Parathyroid adenoma (tissue), 2 donors: ENCODE results near the gene DSCAM.

Experiments used
- H2AFZ ChIP-seq: fragments of 300-600 bp; sonication (generic); one replicate; pipeline ENCODE4 v1.7.0; 2017; ENCODE audit warnings: antibody characterized with exemption, mild to moderate bottlenecking
- H3K27ac ChIP-seq: fragments of 300-600 bp; sonication (generic); one replicate; pipeline ENCODE4 v1.7.0; 2017
- H3K27me3 ChIP-seq: fragments of 300-600 bp; sonication (generic); one replicate; pipeline ENCODE4 v1.7.0; 2017; ENCODE audit warnings: low read length; ENCODE audit not compliant: control insufficient read depth, insufficient read depth
- H3K36me3 ChIP-seq: fragments of 300-600 bp; sonication (generic); one replicate; pipeline ENCODE4 v1.7.0; 2017; ENCODE audit warnings: low read length; ENCODE audit not compliant: control insufficient read depth, insufficient read depth
- H3K4me1 ChIP-seq: fragments of 300-600 bp; sonication (generic); one replicate; pipeline ENCODE4 v1.7.0; 2017; ENCODE audit warnings: control low read depth
- H3K4me2 ChIP-seq: fragments of 300-600 bp; sonication (generic); one replicate; pipeline ENCODE4 v1.7.0; 2017; ENCODE audit warnings: low read length
- H3K4me3 ChIP-seq: fragments of 300-600 bp; sonication (generic); one replicate; pipeline ENCODE4 v1.7.0; 2017; ENCODE audit warnings: low read depth, low read length
- H3K79me2 ChIP-seq: fragments of 300-600 bp; sonication (generic); one replicate; pipeline ENCODE4 v1.7.0; 2017; ENCODE audit warnings: control low read depth
- H3K9ac ChIP-seq: fragments of 300-600 bp; sonication (generic); one replicate; pipeline ENCODE4 v1.7.0; 2017; ENCODE audit warnings: mild to moderate bottlenecking
- H3K9me3 ChIP-seq: fragments of 300-600 bp; sonication (generic); one replicate; pipeline ENCODE4 v1.7.0; 2017; ENCODE audit warnings: low read length; ENCODE audit not compliant: control insufficient read depth
- TF ChIP-seq, protein P1 (sequence below): fragments of 300-600 bp; sonication (generic); IDR thresholded peaks from one replicate; pipeline ENCODE4 v1.7.0; 2017; ENCODE audit warnings: antibody characterized with exemption, mild to moderate bottlenecking
- donor health status: primary hyperparathyroidism.

Gene DSCAM

DNA sequence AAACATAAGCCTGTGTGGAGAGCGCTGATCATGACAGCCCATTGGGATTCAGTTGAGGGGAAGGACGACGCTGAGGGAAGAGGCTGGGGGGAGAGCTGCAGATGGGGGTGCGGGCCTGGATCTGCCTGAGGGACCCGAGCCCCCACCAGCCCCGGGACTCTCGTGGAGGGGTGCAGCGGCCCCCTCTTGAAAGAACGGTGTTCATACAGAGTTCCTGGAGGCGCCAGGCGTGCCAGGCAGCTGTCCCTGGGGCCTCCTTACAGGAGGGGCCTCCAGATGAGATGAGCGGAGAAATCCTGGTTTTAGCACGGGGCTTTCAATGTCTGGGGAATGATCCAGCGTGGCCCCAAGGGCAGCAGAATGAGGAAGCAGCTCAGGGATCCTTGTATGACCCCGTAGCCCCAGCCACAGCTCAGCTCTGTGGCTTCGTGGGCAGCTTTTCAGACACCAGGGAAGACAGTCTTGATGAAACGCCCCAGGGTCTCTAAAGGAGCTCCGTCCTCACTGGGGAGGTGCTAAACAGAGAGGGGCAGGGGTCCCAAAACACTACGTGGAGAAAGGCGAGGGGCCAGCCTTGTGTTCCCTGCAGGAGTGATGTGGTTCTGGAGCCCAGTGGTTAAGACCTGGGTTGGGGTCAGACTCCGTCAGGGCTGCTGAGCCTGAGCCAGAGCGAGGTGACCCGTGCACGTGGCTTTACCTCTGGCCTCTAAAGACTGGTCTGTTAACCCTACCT is 7.2 kb upstream of the DSCAM start:
- Histone ChIP-seq H3K4me1 (no peaks in the 10 kb centered on the region), H3K4me2 (no peak overlapping the region), H3K4me3 (no peak overlapping the region), H3K27me3 (no peaks in the 10 kb centered on the region), H3K27ac (no peak overlapping the region), H3K9ac (no peak overlapping the region), H3K36me3 (no peaks in the 10 kb centered on the region), H2AFZ (no peak overlapping the region), H3K9me3 (no peaks in the 10 kb centered on the region), H3K79me2 (no peaks in the 10 kb centered on the region)
- TF ChIP-seq, protein P1, sequence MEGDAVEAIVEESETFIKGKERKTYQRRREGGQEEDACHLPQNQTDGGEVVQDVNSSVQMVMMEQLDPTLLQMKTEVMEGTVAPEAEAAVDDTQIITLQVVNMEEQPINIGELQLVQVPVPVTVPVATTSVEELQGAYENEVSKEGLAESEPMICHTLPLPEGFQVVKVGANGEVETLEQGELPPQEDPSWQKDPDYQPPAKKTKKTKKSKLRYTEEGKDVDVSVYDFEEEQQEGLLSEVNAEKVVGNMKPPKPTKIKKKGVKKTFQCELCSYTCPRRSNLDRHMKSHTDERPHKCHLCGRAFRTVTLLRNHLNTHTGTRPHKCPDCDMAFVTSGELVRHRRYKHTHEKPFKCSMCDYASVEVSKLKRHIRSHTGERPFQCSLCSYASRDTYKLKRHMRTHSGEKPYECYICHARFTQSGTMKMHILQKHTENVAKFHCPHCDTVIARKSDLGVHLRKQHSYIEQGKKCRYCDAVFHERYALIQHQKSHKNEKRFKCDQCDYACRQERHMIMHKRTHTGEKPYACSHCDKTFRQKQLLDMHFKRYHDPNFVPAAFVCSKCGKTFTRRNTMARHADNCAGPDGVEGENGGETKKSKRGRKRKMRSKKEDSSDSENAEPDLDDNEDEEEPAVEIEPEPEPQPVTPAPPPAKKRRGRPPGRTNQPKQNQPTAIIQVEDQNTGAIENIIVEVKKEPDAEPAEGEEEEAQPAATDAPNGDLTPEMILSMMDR = no peak

DNA sequence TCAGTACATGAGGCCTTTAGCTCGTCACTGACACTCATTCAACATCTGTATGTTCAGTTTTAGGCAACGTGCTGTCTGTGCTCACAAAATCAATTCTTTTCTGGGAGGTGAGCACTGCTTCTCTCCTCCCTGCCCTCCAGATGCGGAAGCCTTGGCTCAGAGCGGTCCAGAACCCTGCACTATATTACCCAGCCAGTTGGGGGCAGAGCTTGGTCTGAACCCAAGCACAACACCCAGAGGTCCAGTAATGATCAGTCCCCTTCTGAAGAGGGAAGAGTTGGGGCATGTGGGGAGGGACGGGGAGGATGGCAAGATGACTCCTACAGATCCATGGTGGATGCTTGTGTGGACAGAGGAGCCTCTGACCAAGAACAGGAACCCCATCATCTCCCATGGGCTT is 5.6 kb upstream of the DSCAM start:
- no peak overlapping the region for H3K27ac ChIP-seq
- no peaks in the 10 kb centered on the region for H3K79me2 ChIP-seq
- no peak overlapping the region for H2AFZ ChIP-seq
- H3K9ac ChIP-seq = no peak overlapping the region
- TF ChIP-seq, protein P1 = no peak
- H3K36me3 ChIP-seq = no peaks in the 10 kb centered on the region
- no peaks in the 10 kb centered on the region for H3K27me3 ChIP-seq
- no peaks in the 10 kb centered on the region for H3K9me3 ChIP-seq
- no peak overlapping the region for H3K4me2 ChIP-seq
- no peak overlapping the region for H3K4me3 ChIP-seq
- H3K4me1 ChIP-seq = no peaks in the 10 kb centered on the region

DNA sequence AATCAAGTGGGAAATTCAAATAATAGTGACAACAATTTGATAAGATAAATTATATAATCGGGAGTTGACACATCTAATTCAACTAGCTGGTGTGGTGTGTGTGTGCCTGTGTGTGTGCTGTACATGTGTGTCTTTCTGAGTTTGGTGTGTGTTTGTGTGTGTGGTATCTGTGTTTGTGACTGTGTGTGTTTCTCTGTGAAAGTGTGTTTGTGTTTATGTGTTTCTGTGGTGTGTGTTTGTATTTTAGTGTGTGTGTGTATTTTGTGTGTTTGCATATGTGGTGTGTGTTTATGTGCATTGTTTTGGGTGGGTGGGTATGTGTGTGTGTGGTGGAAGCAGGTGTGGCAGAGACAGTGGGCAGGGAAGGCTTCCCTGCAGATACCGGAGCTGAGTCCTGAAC is 4.8 kb upstream of the DSCAM start:
- no peaks in the 10 kb centered on the region for H3K27me3 ChIP-seq

DNA sequence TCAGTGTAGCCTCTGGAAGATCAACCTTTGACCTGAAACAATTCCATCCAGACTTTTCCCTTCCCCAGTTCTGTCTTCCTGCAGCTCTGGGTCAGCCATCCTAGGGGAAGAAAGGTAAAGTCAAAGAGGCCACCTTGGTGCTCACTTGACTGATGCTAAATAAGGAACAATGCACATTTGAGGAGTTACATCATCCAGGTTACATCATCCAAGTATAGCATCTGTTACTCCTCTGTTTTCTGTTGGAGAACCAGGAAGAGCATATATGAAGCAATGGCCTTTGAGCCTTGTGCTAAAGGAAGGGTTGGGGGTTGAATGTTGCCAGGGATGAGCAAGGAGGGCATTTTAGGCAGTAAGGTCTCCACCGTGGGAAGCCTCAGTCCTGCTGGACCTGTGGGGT is 3.1 kb upstream of the DSCAM start:
- H3K9me3 ChIP-seq = no peaks in the 10 kb centered on the region
- no peak overlapping the region for H3K4me3 ChIP-seq
- TF ChIP-seq, protein P1 = no peak
- no peak overlapping the region for H3K4me2 ChIP-seq
- no peaks in the 10 kb centered on the region for H3K27me3 ChIP-seq
- no peak overlapping the region for H2AFZ ChIP-seq
- no peaks in the 10 kb centered on the region for H3K36me3 ChIP-seq
- no peaks in the 10 kb centered on the region for H3K4me1 ChIP-seq
- no peak overlapping the region for H3K9ac ChIP-seq
- no peaks in the 10 kb centered on the region for H3K79me2 ChIP-seq
- no peak overlapping the region for H3K27ac ChIP-seq

More for the DNA sequence above, 4.8 kb upstream of the DSCAM start:
- H2AFZ ChIP-seq = no peak overlapping the region
- no peak overlapping the region for H3K27ac ChIP-seq
- no peak overlapping the region for H3K4me3 ChIP-seq
- no peaks in the 10 kb centered on the region for H3K9me3 ChIP-seq
- no peaks in the 10 kb centered on the region for H3K4me1 ChIP-seq
- TF ChIP-seq, protein P1 = no peak
- no peak overlapping the region for H3K4me2 ChIP-seq
- no peaks in the 10 kb centered on the region for H3K79me2 ChIP-seq
- H3K9ac ChIP-seq = no peak overlapping the region
- no peaks in the 10 kb centered on the region for H3K36me3 ChIP-seq

GRCh38 chr21:40847951-40848350 is 993 bp upstream of the DSCAM start:
- no peaks in the 10 kb centered on the region for H3K27me3 ChIP-seq
- H3K27ac ChIP-seq = no peak overlapping the region
- H2AFZ ChIP-seq = no peak overlapping the region

More at GRCh38 chr21:40847951-40848350, 993 bp upstream of the DSCAM start:
- Histone ChIP-seq H3K9ac (no peak overlapping the region), H3K9me3 (no peaks in the 10 kb centered on the region), H3K4me1 (no peaks in the 10 kb centered on the region), H3K4me2 (no peak overlapping the region), H3K4me3 (no peak overlapping the region), H3K36me3 (no peaks in the 10 kb centered on the region), H3K79me2 (no peaks in the 10 kb centered on the region)
- TF ChIP-seq, protein P1 = no peak
